GM18861 (cell line): ENCODE measurements around the gene CCDC116.
"Not testable (repeated sequence)": the region's sequence is repeated elsewhere in the genome, so short reads cannot be mapped to it uniquely, and the experiment has no call there.

Experiments
- ATAC-seq: cut with Tn5 transposase; IDR thresholded peaks from one replicate; pipeline ENCODE4 v1.9.1; 2021; ENCODE audit not compliant: unreplicated experiment

The CCDC116 gene

DNA sequence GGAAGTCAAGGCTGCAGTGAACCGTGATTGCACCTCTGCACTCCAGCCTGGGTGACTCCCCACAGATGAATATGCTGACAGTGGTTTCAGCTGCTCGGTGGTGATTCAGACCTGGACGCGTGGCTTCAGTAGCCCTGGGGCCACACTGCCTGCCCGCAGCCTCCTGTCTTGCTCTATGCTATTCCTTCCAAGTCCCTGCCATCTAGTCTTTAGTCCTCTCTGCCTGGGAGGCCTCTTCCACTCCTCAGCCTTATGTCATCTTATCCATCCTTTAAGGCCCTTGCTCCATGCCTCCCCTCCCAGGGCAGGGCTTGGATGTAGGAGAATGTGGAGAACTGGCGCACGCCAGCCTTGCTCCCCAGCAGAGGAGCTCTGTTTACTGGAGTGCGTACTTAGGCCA is 25.8 kb upstream of the CCDC116 start:
- no peak for ATAC-seq

DNA sequence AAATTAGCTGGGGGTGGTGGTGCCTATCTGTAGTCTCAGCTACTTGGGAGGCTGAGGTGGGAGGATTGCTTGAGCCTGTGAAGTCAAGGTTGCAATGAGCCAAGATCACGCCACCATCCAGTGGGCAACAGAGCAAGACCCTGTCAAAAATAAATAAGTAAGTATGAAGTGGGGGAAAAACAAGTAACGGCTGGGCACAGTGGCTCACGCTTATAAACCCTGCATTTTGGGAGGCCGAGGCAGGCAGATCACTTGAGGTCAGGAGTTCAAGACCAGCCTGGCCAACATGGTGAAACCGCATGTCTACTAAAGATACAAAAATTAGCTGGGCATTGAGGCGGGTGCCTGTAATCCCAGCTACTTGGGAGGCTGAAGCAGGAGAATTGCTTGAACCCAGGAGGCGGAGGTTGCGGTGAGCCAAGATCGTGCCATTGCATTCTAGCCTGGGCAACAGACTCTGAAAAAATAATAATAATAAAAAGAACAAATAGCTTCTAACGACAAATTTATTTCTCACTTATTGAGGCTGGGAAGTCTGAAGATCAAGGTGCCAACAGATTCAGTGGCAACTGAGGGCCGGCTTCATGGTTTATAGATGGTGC is 22.9 kb upstream of the CCDC116 start:
- ATAC-seq = not testable (repeated sequence)

DNA sequence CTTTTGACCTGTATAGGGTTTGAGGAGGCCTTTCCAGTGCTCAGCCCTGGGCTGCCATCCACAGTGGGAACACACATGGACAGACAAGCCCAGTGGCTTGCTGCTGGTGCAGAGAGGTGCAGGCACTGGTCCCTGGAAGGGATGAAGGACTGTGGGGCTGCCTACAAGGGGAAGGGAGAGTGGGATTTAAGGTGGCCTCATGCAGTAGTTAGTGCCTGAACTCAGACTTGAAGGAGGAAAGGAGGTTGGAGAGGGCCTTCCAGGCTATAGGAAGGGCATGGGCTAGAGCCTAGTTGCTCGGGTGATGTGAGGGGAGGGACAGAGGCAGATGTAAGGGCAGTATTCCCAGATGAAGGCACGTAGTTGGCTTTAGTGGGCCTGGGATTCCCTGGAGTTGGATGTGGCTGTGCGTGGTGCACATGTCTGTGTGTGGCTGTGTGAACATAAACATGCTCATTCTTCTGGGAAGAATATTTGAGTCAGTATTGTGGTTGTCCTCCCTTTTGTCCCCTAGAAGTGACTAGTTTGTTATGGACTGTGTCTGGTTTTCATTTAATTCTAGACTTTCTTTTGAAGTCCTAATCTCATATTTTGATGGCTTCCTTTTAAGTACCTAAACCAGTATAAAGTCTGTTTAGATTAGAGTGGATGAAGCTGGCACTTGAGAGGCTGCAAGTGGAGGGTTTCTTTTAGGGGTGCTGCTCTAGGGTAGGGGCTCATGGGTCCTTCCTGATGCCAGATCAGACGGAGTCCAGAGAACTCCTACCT is 21.2 kb upstream of the CCDC116 start:
- no peak for ATAC-seq

DNA sequence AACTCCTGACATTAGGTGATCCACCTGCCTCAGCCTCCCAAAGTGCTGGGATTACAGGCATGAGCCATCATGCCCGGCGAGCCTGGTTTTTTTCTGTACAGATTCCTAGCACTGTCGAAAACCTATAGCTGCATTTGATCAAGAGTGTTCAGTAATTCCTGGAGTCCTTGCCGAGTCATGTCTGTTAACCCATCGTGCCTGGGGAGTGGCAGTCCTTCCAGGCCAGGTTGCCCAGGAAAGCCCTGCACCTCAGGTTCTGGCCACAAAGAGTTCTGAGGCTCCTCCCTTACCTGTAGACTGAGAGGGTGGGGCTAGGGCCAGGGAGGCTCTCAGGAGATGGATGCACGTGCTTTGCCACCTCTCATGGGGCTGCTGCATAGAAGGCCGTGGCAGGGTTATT is 19.7 kb upstream of the CCDC116 start:
- no peak for ATAC-seq

DNA sequence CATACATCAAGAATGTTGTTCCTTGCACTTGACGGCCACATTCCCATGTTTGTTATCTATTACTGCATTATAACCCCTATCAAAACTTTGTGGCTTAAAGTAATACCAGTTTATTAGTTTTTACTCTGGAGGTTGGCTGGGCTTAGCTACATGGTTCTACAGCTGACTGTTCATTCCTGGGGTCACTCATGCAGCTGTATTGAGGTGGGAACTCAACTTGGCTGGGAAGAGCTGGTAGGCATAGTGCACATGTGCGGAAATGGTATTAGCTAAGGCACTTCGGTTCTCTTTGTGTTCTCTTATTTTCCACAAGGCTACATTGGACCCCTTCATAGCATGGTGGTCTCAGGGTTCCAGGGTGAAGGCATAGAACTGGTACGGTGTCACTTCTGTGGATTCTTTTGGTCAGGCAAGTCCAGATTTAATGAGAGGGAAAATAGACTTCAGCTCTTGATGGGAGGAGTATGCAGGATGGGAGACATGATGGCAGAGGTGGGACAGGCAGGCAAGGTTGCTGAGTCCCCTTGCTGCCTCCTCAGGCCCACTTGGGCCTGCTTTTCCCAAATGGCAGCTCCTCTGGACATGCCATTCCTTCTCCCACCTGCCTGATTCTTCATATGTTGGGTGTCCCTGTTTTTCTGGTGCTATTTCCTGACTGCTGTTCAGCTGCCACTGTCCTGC is 18.9 kb upstream of the CCDC116 start:
- no peak for ATAC-seq

DNA sequence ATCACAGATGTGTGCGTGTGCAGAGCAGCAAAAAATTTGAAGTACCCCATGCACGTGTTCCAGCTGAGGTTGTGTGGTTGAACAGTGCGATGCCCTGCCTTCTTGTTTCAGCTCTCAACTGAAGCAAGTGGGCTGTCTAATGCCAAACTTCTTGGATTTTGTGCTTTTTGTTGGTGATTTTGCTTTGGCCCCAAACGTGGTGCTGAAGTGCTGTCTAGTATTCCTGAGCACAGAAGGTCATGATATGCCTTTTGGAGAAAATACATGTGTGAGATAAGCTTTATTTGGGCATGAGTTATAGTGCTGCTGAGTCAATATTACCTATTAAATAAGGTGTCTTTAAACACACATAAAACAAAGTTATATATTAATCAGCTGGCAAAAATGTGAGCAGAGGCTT is 16.8 kb upstream of the CCDC116 start:
- ATAC-seq = no peak

DNA sequence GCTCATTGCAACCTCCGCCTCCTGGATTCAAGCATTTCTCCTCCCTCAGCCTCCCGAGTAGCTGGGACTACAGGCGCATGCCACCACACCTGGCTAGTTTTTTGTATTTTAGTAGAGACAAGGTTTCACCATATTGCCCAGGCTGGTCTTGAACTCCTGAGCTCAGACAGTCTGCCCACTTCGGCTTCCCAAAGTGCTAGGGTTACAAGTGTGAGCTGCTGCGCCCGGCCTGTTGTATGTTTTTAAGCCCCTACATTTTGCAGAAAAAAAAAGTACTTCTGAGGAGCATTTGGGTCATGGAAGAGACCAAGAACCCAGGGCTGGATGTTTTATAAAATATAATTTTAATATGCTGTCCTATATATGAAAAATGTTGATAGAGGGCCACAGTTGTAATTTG is 15.2 kb upstream of the CCDC116 start:
- not testable (repeated sequence) for ATAC-seq

DNA sequence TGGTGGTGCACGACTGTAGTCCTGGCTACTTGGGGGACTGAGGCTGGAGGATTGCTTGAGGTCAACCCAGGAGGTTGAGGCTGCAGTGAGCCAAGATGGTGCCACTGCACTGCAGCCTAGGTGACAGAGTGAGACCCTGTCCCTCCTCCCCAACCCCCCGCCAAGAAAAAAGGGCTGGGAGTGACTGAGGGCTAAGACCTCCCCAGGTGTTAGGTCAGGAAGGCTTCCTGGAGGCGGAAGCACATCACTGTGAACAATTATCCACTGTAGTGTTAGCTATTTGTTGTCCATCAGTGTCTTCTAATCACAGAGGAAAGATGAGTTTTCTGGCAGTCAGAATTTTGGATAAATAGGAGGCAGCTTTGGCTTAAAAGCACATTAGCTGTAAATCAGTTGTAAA is 11.5 kb upstream of the CCDC116 start:
- ATAC-seq = no peak

DNA sequence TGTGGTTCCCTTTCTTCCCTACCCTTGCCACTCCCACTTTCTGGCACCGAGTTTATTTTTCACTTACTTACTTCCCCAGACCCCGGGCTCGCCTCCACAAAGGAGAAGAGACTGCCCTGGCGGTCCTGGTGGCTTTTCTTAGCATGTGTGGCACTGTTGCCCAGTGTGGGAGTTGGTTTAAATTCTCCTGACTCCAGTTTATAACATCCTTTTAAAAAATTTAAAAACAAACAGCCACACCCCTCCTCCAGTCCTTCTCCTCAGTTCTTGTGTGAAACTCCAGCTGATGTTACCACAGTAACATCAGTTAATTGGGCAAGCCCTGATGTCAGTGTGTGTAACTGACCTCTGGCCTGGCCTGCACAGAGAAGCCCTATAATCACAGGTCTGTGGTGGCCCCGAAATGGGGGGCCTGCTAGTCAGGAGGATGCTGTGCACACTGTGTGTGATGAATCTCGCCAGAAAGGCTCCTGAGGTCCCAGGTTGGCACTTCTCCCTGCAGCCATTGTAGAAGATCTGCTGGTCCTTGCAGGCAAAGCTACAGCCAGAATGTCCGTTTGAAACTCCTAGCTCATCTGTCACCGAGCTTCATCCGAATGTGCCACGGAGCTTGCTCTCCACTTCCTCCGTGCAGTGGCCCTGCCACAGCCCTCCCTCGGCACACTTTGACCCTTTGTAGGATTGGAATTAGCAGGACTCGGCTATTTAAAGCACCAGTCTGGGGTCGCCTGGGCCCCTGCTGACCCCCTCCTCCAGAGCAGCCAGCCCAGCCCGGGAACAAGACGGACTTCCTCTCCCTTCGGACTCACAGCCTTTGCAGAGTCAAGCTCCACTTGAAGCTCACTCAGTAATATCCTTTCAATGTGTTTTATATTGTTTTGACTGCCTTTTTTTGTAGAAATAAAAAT is 10.3 kb upstream of the CCDC116 start:
- ATAC-seq = no peak

DNA sequence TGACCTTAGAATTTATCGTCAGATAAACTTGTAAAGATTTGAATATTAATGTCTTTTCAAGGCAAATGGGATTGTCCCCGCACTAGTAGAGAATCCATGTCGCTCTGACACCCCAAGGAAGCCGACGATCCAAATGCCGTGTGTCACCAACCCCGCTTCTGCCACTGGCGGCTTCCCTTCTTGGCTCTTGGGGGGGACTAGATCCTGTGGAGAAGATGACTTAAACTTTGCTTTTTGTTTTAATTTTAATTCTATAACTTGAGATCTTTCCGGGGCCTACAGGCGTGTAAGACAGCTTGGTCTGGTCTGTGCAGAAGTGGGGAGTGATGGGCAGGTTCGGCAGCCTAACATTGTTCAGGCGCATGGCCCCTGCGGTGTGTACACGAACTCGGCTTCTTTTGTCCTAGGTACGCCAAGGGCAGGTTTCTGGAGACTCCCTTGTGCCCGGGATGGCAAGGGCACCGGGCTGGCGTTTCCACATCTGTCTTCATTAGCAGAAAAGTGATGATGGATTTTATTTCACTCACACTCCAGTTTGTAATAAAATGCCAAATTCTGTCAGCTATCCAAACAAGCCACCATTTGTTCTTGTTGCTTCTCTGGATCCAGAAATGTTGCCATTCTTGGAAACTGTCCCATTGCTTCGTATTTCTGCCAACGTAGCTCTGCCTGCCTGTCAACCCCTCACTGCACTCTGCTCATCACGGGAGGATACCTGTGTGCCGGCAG is 9.5 kb upstream of the CCDC116 start:
- ATAC-seq = no peak

DNA sequence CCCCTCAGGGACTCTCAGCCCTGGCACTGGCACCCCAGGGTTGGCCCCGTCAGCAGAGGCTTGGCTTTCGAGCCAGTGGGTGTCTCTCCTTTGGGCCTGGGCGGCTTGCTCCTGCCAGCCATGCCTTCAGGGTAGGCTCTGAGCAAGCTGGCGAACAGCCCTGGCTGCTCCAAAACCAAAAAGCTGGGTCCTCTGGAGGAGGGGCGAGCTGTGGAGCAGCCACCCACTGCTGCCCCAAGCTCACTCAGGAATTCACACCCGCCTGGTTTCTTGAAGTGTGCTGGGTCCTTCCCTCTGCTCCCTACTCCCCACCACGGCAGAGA is 9.0 kb upstream of the CCDC116 start:
- ATAC-seq = no peak

DNA sequence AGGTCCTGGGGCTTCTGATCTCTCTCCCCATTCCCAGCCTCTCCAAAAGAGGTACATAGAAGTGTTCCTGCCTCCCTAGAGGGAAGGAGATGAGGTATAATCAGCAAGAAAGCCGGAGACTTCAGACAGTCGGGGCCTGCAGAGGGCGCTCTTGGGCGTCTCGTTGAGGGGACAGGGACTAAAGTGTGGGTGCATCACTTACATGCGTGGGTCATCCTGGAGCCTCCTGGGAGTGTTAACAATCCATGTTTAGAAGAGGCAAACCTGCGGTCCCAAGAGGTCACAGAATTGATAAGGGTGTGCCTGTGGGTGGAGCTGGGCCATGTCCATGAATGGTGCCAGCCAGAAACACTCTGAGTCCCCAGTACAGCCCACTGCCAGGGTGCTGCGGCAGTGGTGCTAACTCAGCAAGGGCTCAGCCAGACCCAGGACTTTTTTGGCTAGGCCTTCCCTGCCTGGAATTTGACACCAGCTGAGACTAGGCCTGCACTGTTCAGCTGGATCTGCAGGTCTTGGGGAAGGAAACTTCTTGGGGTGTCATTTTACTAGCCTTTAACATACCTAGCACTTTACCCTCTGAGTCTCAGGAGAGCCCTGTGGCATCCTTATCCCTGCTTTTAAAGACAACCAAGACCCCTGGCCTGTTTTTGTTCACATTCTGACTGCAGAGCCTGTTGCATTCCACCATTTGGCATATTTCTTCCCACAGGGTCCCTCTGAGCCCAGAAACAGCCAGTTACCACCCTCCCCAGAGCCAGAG is 8.3 kb upstream of the CCDC116 start:
- no peak for ATAC-seq

DNA sequence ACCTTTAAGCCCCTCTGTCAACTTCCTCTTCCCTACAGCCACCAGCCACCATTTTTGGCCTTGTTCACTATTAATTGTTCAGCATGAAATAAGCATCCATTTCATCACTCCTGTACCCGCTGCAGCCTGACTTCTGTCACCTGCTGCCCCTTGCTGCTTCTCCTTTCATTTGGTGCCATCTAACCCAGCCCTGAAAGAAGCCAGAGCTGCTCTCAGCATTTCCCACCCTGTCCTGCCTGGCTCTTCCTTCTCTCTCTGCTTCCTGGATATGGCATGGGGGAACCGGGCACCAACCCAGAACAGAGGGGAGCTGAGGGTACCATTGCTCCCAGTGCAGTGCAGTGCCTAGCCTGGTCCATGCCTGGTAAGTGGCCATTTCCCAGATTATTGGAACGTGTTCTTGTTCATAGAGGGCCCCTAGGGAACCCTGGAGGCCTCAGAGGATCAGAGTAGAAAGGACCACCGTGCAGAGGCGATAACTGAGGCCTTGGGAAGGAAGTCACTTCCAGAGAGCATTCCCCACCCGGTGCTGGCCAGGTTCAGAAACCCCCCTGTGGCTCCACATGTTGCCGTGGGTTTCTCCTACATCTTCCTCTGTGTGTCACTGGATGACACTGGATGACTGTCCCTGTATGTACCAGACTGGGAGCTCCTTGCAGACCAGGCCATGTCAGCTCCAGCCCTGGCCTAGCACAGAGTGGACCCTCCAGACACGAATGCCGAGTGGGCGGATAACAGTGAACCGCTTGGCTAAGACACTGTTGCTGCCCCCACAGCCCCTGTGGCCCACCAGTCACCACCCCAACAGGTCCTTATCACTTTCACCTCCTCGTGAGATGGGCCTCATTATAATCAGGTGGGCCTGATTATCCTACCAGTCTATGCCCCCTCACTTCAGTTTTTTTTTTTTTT is 7.4 kb upstream of the CCDC116 start:
- no peak for ATAC-seq

DNA sequence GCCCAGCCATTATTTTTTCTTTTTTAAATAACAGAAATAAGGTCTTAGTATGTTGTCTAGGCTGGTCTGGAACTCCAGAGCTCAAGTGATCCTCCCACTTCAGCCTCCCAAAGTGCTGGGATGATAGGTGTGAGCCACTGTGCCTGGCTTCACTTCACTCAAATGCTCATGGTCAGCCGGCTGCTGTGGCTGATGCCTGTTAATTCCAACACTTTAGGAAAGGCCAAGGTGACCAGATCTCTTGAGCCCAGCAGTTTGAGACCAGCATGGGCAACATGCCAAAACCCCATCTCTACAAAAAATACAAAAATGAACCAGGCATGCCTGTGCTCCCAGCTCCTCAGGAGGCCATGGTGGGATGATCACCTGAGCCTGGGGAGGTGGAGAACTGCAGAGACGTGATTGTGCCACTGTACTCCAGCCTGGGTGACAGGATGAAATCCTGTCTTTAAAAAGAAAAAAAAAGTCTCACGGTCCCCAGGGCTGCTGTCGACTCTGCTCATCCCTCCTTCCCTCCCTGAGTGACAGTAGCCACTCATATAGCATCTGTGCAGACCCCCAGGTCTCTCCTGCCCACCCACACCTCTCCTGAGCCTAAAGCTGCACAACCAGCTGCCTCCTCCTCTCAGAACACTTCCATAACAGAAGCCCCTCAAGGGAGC is 6.4 kb upstream of the CCDC116 start:
- ATAC-seq = no peak

DNA sequence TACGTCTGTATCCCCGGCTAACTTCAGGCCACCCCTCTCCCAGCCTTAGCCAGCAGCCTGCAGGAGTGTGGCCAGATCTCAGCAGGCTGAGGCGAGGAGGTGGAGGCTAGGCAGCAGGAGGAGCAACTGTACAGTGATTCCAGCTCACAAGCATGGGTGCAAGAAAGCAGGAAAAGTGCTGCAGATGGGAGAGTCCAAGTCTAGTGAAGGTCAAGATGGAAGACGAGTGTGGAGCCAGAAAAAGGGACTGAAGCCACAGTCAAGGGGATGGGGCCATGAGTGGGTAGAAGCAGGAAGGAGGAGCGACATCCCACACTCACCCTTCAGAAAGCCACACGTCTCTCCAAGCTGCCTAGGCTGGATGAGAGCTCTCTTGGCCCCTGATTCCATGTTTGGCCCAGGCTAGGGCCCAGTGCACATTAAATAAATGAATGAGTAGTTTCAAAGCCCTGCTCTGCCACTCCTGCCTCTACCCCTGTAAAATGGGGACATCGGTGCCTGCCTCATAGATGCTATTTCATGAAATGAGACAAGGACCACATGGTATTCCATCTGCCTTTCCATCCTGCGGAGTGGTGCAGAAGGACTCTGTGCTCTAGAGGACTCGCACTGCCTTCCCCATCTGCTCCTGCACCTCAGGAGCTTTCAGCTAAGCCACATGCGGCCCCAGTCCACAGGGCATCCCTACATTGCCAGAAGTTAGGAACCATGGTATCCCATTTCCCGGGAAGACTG is 5.7 kb upstream of the CCDC116 start:
- no peak for ATAC-seq

DNA sequence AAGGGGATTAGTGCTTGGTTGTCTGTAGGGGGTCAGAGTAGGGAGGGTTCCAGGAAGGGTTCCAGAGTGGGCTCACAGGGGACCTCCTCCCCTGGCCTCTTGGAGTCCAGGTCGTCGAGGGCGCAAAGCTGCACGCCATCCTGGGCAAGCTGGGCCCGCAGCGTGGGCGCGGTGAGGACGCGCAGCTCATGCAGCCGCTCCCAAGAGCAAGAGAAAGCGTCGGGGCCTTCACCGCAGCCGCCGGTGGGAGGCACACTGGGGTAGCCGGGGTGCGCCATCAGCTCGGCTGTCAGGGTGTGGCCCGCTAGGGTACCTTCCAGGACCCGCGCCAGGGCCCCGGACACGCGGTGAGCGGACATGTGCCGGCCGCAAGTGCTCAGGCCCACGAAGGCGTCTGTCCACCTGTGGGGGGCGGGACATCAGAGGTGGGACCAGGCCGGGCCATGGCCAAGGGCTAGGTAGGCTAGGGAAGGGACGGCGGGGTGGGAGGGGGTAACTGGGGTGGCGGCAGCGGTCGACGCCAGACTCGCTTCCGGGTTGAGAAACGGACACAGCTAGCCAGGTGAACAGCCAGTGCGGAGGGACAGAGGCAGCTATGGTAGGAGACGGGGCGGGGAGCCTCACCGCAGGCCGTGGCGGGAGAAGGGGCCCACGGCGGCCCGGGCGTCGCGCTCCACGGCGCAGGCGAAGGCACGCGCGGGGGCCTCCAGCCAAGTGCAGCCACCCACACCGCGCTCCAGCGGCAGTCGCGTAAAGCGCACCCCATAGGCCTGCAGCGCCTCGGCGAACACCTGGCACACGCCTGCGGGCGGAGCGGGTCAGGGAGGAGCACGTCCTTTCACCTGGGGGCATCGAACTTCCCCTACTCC is 3.9 kb upstream of the CCDC116 start:
- ATAC-seq = no peak
